ENCODE results near the gene GNAQ. TPM values are rescaled to one million over a fixed set of nuclear protein-coding genes. Genes with fewer than 3 reads are reported as not detected.

The GNAQ gene
- total RNA-seq, 1 experiment from 2014 or later = 55.5 TPM

DNA sequence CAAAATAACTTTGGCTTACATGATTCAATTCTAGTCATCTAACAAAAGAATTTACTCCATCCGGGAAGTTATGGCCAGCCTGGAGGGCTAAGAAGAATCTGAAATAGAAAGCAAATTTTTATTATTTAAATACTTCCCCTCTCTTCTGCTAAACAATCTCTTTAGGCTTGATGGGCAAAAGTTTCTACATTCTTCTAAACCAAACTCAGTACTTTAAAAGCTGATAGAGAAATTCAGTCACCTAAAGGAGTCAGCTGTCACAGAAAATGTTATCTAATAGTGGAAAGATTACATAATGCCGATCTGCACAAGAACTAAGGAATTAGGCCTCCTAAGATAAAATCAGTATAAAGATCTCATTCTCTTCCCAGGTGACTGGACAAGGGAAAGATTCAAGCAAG lies 32.4 kb downstream of the GNAQ start (continued):
- no peak for TF ChIP-seq FOXK1 (CRISPR knock-in tag; IDR thresholded peaks at IDR 0.05)

DNA sequence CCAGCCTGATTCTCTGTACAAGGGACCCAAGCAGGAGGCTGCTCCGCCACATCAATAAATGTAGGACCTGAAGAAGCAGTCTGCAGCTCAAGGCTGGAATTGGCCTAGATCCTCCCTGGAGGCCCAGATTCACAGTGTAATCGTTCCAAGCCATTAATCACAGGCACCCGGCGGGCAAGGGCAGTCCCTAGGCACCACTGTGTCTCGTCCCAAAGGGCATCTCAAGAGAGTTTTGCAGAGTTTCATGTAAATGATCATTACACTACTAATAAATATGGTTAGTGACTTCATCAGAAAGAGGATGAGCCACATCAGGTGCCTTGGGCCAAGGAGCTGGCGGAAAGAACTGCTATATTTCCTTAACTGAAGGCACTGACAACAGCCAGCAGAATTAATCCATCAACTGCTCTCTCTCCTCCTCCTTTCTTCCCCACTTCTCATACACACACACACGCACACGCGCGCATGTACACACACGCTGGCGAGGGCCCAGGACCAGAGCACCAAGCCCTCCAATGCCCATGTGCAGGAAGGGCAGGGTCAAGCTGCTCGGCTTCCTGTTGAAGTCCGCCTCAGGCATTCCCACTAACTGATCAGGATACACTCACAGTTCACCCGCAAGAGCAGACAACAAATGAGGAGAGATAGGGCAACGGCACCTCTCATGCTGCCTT lies 33.9 kb downstream of the GNAQ start:
- H3K4me3 Mint-ChIP-seq = no peak overlapping the region
- peak overlapping the region; percentile 90; the same call in 1 of the 2 replicates for H3K27ac Mint-ChIP-seq
- CTCF ChIA-PET = interaction anchor here (1.6 to 3.5 kb wide), 2 partner anchors 21 to 38 kb away, joined by 4 to 16 read pairs; no protein-coding TSS in a partner anchor

DNA sequence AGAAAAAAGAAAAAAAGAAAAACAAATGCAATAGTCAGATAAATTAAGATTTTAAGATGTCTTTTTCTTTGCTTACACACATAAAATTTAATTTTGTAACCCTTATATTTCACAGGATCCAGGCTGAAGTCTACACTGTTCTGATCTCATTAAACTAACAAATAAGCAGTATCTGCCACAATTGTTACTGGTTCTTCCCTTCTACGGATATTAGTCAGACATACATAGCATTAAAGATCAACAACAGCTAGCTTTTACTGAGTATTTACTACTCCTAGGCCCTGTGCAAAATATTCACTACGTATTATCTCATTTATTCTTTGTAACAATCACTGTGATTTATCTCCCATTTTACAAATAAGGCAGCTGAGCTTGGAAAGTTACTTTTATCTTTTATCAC lies 34.9 kb downstream of the GNAQ start:
- H3K4me1 Mint-ChIP-seq = peaks cover 27% of the 10 kb centered on the region
- peaks cover 6% of the 10 kb centered on the region for H3K9me3 Mint-ChIP-seq
- no peak for ATAC-seq

More for the DNA sequence above, 33.9 kb downstream of the GNAQ start:
- POLR2A ChIA-PET = interaction anchor here (0.6 kb wide), 1 partner anchor 283 kb away, joined by 3 read pairs; no protein-coding TSS in a partner anchor
- no peaks in the 10 kb centered on the region for H3K9me3 Mint-ChIP-seq
- no peaks in the 10 kb centered on the region for H3K36me3 Mint-ChIP-seq
- ATAC-seq (peak; percentile 58), DNase-seq (ENCODE audit: low spot score) (no peak)
- no peaks in the 10 kb centered on the region for H3K27me3 Mint-ChIP-seq (ENCODE audit: low read depth)
- TF ChIP-seq, protein P1, sequence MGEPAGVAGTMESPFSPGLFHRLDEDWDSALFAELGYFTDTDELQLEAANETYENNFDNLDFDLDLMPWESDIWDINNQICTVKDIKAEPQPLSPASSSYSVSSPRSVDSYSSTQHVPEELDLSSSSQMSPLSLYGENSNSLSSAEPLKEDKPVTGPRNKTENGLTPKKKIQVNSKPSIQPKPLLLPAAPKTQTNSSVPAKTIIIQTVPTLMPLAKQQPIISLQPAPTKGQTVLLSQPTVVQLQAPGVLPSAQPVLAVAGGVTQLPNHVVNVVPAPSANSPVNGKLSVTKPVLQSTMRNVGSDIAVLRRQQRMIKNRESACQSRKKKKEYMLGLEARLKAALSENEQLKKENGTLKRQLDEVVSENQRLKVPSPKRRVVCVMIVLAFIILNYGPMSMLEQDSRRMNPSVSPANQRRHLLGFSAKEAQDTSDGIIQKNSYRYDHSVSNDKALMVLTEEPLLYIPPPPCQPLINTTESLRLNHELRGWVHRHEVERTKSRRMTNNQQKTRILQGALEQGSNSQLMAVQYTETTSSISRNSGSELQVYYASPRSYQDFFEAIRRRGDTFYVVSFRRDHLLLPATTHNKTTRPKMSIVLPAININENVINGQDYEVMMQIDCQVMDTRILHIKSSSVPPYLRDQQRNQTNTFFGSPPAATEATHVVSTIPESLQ (CRISPR knock-in tag; IDR thresholded peaks at IDR 0.05) = no peak
- H3K4me1 Mint-ChIP-seq = peaks cover 24% of the 10 kb centered on the region

DNA sequence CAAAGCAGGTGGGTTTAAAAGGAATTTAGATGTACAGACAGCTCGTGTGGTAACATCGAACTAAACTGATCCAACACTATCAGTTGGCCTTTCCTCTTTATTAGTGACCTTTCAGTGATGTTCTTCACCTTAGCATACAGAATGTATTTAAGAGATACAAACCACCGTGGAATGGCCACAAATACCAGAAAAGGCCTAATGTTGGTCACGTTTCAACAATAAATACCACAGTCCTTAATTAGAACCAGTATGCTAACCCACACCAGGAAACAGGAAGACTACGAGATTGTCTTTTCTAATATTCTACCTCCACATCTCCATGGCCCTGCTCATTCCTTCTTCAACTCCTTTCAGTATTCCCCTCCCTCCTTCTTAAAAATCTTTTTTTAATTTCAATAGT lies 40.4 kb downstream of the GNAQ start:
- H3K9me3 Mint-ChIP-seq = peaks cover 6% of the 10 kb centered on the region
- H3K36me3 Mint-ChIP-seq = peaks cover 13% of the 10 kb centered on the region
- POLR2A ChIA-PET = no interaction called here
- peaks cover 14% of the 10 kb centered on the region for H3K4me1 Mint-ChIP-seq
- H3K27me3 Mint-ChIP-seq (ENCODE audit: low read depth) = no peaks in the 10 kb centered on the region
- H3K27ac Mint-ChIP-seq = no peak overlapping the region
- ATAC-seq (no peak), DNase-seq (ENCODE audit: low spot score) (no peak)
- CTCF ChIA-PET = no interaction called here
- H3K4me3 Mint-ChIP-seq = no peak overlapping the region
- TF ChIP-seq ZNF416 (CRISPR knock-in tag; IDR thresholded peaks at IDR 0.05) = no peak
- TF ChIP-seq, protein P2, sequence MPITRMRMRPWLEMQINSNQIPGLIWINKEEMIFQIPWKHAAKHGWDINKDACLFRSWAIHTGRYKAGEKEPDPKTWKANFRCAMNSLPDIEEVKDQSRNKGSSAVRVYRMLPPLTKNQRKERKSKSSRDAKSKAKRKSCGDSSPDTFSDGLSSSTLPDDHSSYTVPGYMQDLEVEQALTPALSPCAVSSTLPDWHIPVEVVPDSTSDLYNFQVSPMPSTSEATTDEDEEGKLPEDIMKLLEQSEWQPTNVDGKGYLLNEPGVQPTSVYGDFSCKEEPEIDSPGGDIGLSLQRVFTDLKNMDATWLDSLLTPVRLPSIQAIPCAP (CRISPR knock-in tag; IDR thresholded peaks at IDR 0.05) = no peak
- TF ChIP-seq, protein P3, sequence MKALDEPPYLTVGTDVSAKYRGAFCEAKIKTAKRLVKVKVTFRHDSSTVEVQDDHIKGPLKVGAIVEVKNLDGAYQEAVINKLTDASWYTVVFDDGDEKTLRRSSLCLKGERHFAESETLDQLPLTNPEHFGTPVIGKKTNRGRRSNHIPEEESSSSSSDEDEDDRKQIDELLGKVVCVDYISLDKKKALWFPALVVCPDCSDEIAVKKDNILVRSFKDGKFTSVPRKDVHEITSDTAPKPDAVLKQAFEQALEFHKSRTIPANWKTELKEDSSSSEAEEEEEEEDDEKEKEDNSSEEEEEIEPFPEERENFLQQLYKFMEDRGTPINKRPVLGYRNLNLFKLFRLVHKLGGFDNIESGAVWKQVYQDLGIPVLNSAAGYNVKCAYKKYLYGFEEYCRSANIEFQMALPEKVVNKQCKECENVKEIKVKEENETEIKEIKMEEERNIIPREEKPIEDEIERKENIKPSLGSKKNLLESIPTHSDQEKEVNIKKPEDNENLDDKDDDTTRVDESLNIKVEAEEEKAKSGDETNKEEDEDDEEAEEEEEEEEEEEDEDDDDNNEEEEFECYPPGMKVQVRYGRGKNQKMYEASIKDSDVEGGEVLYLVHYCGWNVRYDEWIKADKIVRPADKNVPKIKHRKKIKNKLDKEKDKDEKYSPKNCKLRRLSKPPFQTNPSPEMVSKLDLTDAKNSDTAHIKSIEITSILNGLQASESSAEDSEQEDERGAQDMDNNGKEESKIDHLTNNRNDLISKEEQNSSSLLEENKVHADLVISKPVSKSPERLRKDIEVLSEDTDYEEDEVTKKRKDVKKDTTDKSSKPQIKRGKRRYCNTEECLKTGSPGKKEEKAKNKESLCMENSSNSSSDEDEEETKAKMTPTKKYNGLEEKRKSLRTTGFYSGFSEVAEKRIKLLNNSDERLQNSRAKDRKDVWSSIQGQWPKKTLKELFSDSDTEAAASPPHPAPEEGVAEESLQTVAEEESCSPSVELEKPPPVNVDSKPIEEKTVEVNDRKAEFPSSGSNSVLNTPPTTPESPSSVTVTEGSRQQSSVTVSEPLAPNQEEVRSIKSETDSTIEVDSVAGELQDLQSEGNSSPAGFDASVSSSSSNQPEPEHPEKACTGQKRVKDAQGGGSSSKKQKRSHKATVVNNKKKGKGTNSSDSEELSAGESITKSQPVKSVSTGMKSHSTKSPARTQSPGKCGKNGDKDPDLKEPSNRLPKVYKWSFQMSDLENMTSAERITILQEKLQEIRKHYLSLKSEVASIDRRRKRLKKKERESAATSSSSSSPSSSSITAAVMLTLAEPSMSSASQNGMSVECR (CRISPR knock-in tag; IDR thresholded peaks at IDR 0.05; ENCODE audit: borderline replicate concordance) = no peak
- TF ChIP-seq, protein P4, sequence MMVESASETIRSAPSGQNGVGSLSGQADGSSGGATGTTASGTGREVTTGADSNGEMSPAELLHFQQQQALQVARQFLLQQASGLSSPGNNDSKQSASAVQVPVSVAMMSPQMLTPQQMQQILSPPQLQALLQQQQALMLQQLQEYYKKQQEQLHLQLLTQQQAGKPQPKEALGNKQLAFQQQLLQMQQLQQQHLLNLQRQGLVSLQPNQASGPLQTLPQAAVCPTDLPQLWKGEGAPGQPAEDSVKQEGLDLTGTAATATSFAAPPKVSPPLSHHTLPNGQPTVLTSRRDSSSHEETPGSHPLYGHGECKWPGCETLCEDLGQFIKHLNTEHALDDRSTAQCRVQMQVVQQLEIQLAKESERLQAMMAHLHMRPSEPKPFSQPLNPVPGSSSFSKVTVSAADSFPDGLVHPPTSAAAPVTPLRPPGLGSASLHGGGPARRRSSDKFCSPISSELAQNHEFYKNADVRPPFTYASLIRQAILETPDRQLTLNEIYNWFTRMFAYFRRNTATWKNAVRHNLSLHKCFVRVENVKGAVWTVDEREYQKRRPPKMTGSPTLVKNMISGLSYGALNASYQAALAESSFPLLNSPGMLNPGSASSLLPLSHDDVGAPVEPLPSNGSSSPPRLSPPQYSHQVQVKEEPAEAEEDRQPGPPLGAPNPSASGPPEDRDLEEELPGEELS (CRISPR knock-in tag; IDR thresholded peaks at IDR 0.05) = no peak

More for the DNA sequence above, 34.9 kb downstream of the GNAQ start:
- H3K4me3 Mint-ChIP-seq = no peak overlapping the region
- H3K27ac Mint-ChIP-seq = no peak overlapping the region
- POLR2A ChIA-PET = interaction anchor here (0.6 kb wide), 1 partner anchor 65 kb away, joined by 3 read pairs; no protein-coding TSS in a partner anchor
- H3K27me3 Mint-ChIP-seq (ENCODE audit: low read depth) = no peaks in the 10 kb centered on the region
- CTCF ChIA-PET = interaction anchor here (0.6 to 3.5 kb wide), 3 partner anchors 20 to 39 kb away, joined by 4 to 16 read pairs (median 4); no protein-coding TSS in a partner anchor
- H3K36me3 Mint-ChIP-seq = peaks cover 10% of the 10 kb centered on the region
- TF ChIP-seq, protein P5, sequence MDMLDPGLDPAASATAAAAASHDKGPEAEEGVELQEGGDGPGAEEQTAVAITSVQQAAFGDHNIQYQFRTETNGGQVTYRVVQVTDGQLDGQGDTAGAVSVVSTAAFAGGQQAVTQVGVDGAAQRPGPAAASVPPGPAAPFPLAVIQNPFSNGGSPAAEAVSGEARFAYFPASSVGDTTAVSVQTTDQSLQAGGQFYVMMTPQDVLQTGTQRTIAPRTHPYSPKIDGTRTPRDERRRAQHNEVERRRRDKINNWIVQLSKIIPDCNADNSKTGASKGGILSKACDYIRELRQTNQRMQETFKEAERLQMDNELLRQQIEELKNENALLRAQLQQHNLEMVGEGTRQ (CRISPR knock-in tag; IDR thresholded peaks at IDR 0.05) = no peak
- no peak for TF ChIP-seq HMGA2 (CRISPR knock-in tag; IDR thresholded peaks at IDR 0.05)
- TF ChIP-seq SP1 (CRISPR knock-in tag; conservative IDR thresholded peaks at IDR 0.05) = no peak
- no peak for TF ChIP-seq GTF2I (CRISPR knock-in tag; conservative IDR thresholded peaks at IDR 0.05)
- TF ChIP-seq, protein P6, sequence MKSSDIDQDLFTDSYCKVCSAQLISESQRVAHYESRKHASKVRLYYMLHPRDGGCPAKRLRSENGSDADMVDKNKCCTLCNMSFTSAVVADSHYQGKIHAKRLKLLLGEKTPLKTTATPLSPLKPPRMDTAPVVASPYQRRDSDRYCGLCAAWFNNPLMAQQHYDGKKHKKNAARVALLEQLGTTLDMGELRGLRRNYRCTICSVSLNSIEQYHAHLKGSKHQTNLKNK (CRISPR knock-in tag; IDR thresholded peaks at IDR 0.05) = no peak
- TF ChIP-seq, protein P7, sequence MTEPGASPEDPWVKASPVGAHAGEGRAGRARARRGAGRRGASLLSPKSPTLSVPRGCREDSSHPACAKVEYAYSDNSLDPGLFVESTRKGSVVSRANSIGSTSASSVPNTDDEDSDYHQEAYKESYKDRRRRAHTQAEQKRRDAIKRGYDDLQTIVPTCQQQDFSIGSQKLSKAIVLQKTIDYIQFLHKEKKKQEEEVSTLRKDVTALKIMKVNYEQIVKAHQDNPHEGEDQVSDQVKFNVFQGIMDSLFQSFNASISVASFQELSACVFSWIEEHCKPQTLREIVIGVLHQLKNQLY (CRISPR knock-in tag; IDR thresholded peaks at IDR 0.05) = no peak
- no peak for TF ChIP-seq FOXJ3 (CRISPR knock-in tag; IDR thresholded peaks at IDR 0.05; ENCODE audit: borderline replicate concordance)
- TF ChIP-seq, protein P8, sequence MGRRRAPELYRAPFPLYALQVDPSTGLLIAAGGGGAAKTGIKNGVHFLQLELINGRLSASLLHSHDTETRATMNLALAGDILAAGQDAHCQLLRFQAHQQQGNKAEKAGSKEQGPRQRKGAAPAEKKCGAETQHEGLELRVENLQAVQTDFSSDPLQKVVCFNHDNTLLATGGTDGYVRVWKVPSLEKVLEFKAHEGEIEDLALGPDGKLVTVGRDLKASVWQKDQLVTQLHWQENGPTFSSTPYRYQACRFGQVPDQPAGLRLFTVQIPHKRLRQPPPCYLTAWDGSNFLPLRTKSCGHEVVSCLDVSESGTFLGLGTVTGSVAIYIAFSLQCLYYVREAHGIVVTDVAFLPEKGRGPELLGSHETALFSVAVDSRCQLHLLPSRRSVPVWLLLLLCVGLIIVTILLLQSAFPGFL (CRISPR knock-in tag; IDR thresholded peaks at IDR 0.05; ENCODE audit: borderline replicate concordance) = no peak
- DNase-seq (ENCODE audit: low spot score) = no peak

All from WTC11 (cell line).